T-helper 2 cell treated with Interferon-gamma antibody and Interleukin-4, amounts not matched to agents 100 ng/mL and 5 ng/mL, for 36 hours (primary cell): ENCODE data around the gene ACTL10. TPM values are rescaled to one million over a fixed set of nuclear protein-coding genes. Genes with fewer than 3 reads are reported as not detected.
"Not testable (repeated sequence)": the region's sequence is repeated elsewhere in the genome, so short reads cannot be mapped to it uniquely, and the experiment has no call there.

Experiments
- intact Hi-C: fragments of 100-400 bp; cut with micrococcal nuclease; formaldehyde crosslinking; loops from one replicate; pipeline ENCODE4 v1.15.1; 2023
- total RNA-seq: library from RNA; stranded (reverse); gene quantifications from 2 replicates; pipeline ENCODE4 v1.2.3, GENCODE V29; 2022

The ACTL10 gene
- 2.9 and 3.0 TPM in 2 replicates for total RNA-seq

DNA sequence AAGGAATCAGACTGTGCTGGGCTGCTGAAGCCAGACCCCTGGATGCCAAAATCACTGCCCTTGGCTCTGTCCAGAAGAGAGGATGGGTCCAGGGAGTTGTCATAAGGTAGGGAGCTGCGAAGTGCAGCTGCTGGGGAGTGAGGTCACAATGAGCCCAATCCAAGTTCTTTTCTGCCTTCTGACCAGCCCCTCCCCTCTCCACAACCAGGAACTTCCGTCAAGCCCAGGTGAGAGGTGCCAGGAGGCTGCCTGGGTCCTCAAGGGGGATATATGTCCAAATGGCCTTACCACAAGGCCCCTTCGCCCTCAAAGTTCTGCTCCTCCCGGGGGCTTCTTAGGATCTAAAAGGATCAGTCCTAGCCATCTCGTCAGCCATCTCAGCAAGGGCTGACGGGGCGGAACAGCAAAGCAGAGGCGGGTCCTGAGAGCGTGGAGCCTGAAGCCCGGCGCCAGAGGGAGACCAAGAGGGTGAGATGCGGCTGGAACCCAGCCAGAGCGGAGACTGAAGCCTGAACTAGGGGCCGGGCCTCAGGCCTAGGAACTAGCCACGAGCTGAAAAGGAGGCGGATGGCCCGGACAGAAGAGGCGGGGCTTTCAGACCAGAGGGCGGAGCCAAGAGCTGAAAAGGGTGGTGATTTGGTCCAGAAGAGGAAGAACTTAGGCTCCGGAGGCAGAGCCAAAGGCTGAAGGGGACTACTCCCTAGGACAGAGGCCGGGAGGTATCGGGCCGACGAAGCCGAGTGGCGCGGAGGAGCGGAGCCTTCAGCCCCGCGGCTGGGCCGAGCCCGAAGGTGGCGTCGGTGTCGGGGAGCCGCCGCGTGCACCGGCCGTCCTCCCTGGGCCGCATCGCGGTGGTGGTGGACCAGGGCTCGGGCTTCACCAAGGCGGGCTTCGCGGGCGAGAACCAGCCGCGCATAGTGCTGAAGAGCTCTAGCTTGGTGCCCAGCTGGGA lies at the start of gene ACTL10:
ACTL10 (plus strand) TSS at position 651 of the 952 bp plus-strand sequence. CDS start 555 bp downstream, outside the sequence.
- intact Hi-C loops = loop anchor here (2.0 to 5.0 kb wide), 5 partner anchors 18 to 326 kb away; partner anchors contain the start of genes CDK5RAP1, CHMP4B, RALY and ZNF341

DNA sequence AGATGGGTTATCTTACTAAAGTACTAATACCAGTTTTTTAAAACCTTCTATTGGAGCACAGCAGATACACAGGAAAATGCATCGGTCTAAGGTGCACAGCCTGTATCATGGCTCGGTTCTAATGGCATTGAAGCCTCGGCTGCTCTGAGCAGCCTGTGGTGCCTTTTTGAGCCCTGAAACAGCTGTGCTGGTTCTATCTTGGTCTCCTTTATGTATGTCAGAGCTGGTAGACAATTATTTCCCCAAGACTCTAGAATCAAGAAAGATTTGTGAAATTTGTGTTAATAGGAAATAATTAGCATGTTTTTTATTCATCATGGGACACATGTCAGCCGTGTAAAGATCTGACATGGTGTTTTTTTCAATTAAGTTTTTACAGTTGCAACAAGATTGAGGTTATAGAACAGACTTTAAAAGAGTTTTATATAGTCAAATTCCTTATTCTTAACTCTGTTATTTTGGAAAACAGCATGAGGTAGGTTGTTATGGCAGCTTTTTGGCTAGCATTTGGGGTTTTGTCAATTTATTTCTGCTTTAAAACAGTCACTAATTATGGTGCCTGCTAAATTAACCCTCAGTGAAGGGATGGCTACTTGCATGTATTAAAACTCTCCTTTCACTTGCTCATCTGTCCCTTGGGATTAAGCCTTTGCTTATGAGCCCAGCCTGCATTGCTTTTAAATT lies 44.9 kb upstream of the ACTL10 start:
- intact Hi-C loops = no loop called here

DNA sequence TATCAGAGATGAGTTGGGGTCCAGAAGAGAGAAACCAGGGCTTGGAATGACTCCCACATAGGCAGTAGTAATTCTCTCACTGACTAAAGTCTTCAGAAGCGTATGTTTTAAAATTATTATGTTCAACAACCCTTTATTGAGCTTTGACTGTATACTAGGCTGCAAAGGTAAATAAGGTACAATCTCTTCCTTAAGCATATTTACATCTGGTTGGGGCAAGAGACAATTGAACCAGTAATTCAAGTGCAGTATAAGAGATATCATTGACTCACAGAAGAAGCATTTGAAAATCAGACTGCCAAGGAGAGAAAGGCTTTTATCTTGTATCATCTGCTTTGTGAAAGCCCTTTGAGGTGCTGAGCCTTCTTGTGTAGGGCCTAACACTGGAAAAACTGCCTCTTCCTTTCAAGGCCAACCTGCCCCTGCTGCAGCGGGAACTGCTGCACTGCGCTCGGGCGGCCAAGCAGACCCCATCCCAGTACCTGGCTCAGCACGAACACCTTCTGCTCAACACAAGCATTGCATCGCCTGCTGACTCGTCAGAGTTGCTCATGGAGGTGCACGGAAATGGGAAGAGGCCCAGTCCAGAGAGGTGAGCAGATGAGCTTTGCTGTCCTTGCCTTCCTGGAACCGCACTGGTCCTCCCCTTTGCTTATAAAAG lies 43.9 kb upstream of the ACTL10 start:
- intact Hi-C loops = no loop called here

DNA sequence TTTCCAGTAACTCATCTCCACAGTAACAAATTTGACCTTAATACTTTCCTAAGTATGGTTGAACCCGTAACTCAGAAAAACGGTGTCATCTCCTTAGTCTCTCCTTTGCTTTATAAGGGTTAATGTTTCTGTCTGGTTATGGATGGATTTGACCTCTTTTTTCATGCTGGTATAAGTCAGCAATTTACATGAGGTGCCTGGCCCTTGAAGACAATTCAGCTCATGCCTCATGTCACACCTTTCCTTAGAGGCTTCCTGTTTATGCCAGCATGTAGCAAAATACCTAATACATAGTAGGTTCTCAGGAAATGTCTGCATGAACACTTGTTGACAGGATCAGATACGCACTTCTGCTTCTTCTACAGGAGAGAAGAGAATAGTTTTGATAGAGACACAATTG lies 42.3 kb upstream of the ACTL10 start:
- intact Hi-C loops = no loop called here

DNA sequence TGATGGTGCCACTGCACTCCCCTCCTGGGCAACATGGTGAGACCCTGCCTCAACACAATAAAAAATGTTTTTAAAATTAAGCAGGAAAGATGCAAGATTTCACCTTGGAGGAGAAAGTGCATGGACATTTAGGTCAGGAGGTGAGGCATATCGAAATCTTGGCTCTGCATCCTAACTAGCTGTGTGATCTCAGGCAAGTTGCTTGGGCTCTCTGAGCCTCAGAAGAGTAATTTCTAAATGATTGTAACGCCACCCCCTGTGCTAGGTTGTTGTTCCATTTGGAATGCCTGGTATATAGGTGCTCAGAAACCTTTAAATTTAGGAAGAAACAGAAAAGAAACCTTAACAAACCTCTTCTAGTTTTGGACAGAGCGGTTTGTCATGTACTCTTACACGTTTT lies 40.6 kb upstream of the ACTL10 start:
- intact Hi-C loops = no loop called here

DNA sequence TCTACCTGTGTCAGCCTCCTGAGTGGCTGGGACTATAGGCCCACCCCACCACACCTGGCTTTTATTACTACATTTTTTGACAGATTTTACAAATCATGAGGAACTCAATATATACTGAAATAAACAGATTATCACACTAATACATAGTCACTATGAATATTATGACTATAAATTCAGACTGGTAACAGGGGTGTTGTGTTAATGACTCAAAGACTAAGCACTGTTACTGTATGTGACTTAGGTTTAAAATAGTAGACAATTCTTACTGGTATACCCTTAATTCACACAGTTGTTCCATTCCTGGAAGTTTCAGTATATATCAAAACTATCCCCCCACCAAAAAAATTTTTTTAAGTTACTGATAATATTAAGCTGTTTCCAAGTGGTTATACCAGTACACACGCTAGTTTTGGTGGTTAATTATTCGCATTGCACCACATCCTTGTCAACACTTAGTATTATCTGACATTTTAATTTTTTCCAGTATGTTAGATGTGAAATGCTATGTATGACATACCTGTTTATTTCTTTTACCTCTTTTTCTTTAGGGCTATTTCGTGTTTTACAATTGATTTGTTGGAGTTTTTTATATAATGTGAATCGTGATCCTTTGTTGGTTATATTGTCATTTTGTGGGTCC lies 39.0 kb upstream of the ACTL10 start:
- intact Hi-C loops = no loop called here

DNA sequence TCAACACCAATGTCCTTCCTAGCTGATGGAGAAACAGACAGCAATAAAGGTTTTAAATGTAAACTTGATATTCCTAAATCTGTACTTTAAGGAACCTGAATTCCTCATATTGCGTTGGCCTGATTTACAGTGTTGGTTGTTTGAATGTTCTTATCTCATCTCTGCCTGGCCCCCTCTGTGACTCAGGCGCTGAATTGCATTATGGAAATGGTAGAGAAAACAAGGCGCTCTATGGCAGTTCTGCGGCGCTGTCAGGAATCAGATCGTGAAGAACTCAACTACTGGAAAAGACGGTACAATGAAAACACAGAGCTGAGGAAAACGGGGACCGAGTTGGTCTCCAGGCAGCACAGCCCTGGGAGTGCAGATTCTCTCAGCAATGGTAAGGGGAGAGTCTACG lies 37.2 kb upstream of the ACTL10 start:
- intact Hi-C loops = no loop called here

DNA sequence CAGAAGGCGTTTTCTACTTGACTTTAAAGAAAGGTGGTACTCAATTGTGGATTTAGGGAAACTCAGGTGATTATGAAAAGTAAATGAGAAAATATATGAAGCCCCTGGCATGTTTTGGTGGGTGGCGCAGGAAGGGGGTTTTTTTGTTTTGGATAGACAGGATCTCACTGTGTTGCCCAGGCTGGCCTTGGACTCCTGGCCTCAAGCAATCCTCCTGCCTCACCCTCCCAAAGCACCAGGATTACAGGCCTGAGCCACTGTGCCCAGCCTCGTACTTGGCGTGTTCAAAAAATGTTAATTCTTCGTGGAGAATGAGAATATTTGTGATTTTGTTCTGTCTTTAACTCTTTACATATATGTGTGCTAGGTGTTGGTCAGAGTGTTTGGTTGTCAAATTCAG lies 36.8 kb upstream of the ACTL10 start:
- intact Hi-C loops = no loop called here

DNA sequence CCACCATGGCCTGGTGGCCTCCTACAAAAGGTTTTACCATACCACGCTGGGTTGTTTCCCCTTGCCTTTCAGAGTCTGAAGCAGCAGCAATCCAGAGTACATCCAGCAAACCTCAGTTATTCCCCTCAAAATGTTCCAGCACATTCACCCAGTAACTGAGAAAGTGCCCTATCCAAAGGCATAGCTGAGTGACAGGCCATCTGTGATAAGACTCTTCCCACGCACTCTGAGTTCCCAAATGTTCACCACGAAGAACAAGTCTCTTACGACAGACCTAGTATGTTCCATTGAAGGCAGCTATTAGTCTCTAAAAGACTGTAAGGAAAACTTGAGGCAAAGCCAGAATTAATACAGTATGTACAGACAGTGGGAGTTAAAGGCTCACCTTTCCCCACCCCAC lies 36.2 kb upstream of the ACTL10 start:
- intact Hi-C loops = no loop called here

DNA sequence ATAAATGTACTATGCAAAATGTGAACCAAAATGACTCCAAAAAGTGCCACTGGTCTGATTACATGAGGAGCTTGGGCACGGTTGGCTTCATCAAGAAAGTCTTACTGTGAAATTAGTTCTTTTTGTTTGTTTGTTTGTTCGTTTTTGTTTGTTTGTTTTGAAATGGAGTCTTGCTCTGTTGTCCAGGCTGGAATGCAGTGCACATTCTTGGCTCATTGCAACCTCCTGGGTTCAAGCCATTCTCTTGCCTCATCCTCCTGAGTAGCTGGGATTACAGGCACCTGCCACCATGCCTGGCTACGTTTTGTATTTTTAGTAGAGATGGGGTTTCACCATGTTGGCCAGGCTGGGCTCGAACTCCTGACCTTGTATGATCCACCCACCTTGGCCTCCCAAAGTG lies 34.8 kb upstream of the ACTL10 start:
- intact Hi-C loops = not testable (repeated sequence)

DNA sequence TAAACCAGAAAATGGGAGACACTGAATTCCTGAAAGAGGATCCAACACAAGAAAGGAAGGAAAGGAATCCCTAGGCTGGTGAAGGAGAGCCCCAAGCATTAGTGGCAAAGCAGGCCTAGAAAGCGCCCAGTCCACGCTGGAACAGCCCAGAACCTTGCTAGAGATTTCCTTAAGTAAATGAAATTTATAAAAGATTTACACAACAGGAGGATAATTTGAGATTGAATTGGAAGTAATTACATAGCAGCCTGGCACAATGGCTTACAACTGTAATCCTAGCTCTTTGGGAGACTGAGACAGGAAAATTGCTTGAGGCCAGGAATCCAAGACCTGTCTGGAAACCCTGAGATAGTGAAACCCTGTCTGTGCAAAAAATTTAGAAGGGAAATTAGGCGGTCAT lies 31.4 kb upstream of the ACTL10 start:
- intact Hi-C loops = no loop called here

DNA sequence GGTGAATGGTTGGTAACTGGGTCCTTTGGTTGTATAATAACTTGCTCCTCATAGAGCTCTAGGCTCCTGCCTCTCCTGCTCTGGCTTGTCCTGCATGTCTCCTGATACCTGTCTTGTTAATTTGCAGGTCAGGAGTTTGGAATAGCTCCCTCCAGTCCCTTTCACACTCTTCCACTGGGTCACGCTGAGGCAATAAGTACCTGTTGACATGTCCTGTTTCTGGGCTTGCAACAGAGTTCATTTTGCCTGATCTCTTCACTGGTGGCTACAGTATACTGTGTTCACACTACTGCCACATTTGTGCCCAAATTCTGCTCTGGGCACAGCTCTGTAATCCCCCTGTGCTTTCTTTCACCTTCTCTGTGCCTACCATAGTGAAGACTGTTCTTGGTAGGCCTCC lies 30.0 kb upstream of the ACTL10 start:
- intact Hi-C loops = no loop called here

DNA sequence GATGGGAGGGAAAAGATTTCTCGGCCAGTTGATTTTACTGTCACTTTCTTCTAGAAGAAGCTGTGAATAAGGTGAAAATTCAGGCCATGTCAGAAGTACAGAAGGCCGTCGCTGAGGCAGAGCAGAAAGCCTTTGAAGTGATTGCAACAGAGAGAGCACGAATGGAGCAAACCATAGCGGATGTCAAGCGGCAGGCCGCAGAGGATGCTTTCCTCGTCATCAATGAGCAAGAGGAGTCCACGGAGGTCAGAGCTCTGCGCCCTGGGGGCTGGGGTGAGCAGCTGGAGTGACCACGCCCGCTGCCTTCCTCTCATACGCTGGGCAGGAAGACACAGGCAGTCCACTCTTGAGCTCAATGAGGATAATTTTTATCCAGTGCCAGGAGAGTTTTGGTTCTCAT lies 26.5 kb upstream of the ACTL10 start:
- intact Hi-C loops = no loop called here

DNA sequence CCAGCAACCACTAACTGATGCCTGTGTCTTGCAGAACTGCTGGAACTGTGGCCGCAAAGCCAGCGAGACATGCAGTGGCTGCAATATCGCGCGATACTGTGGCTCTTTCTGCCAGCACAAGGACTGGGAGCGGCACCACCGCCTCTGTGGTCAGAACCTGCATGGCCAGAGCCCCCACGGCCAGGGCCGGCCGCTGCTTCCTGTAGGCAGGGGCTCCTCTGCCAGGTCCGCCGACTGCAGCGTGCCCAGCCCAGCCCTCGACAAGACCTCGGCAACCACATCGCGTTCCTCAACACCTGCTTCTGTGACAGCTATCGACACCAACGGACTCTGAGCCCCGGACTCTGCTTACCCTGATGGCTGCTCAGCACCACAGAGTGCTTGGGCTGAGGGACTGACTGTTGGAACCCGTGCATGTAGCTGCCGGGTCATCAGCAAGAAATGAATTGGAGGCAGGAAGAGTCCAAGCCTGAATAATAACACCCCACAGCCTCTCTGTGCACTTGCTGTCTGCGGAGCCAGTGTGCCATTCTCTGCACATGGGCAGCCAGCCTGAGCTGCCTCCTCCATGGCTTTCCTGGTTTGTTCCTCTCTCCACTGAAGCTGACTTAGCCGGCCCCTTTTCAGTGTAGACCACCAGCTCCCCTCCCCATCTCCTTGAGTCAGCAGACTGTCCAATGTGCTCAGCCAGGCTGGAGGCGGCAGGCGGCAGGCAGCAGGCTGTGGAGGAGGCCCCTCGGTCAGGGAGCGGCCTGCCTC lies 22.3 kb upstream of the ACTL10 start:
- intact Hi-C loops = no loop called here

DNA sequence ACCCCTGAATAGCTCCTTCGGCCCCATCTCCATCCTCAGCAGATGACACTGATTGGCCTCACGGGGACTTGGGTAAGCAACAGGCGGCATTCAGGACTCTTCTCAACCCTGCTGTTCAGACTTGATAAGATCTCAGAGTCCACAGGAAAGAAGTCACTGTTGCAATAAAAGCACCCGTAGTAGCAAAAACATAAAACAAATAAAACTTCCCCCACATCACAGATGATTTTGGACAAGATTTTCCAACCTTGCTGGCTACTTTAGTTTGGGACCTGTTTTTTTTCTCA lies 21.7 kb upstream of the ACTL10 start:
- intact Hi-C loops = no loop called here

DNA sequence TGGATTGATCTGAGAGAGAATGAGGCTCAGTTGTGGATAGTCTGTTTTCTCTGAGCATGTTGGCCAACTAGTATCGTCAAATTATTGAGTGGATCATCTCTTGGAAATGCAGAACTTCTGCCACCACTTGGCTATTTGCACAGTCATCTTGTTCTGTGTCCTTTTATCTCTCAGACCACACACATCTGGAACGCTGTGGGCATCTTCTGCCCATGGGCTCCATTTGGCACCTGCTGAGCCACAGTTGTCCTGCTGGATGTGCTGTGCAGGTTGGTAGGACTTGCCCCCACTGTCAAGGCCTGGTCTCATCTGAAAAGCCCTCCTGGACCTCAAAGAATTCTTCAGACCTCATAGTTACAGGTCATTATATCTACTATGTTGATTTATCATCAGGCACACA lies 21.3 kb upstream of the ACTL10 start:
- intact Hi-C loops = no loop called here

DNA sequence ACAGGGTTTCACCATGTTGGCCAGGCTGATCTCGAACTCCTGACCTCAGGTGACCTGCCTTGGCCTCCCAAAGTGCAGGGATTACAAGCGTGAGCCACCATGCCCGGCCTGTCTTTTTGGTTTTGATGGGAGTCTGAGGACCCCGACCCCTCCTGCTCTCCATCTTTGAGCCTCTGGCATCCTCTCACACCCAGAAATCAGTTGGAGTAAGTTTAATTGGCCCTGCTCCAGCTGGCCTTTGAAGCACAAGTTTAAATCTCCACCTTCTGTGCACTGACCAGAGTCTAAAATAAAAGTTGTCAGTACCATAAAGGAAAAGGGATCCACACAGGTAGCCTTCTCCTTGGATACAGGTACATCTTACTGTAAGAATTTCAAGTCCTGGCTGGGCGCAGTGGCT lies 20.6 kb upstream of the ACTL10 start:
- intact Hi-C loops = no loop called here

DNA sequence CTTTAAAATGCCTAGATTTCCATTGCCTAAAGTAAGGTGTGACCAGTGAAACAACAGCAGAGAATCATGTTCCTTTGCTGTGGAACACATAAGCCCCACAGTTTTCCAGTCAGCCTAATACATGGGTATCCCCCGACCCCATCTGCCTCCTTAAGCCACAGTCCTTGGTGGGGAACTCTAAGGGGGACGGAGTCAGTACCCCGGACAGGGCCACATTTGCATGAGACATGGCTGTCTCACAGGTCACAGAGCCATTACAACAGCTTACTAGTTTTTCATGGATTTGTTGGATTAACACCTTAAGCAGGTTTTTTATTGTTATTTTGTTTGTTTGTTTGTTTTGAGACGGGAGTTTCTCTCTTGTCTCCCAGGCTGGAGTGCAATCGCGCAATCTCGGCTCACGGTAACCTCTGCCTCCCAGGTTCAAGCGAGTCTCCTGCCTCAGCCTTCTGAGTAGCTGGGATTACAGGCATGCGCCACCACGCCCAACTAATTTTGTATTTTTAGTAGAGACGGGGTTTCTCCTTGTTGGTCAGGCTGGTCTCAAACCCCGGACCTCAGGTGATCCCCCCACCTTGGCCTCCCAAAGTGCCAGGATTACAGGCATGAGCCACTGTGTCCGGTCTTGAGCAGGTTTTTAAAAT lies 19.7 kb upstream of the ACTL10 start:
- intact Hi-C loops = not testable (repeated sequence)

DNA sequence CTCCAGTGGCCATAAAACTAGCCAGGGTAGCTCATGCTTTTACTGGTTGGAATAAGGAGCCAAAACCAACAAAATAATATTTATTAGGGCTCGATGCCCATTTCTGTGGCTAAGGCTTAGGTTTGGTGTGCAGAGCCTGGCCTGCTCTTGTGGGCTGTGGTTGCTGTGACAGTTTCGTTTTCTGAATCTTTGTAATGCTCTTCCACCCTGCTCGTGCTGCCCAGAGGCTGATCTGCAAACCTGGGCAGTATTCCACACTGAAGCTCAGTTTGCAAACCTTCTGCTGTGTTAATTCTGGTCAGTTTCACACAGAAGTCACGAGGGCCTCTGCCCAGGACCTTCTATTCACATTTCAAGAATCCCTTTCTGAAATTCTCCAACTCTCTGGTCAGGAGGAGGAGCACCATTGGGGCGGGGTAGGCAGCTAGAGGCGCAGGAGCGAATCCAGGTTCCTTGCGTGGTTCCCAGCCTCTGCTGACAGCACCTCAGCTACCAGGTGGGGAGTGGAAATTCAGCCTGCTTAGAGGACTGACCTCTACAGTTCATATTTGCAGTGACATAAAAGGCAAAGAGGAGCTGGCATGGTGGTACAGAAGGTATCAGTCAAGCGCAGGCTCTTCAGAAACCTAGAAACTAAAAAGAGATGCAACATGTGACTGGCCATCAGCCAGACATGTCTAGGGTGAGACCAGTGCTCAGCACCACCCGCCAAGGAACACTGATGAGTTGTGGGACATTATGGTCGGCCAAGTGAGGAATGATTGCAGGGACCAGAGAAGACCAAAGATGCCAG lies 18.9 kb upstream of the ACTL10 start:
- intact Hi-C loops = no loop called here
